HG03520 (cell line): ENCODE results near the gene TMCC2.
A peak's percentile ranks its signal among the peaks of the same experiment; 100 is the strongest.
"Not testable (repeated sequence)": the region's sequence is repeated elsewhere in the genome, so short reads cannot be mapped to it uniquely, and the experiment has no call there.

Experiments used
- ATAC-seq: cut with Tn5 transposase; IDR thresholded peaks from one replicate; pipeline ENCODE4 v1.9.1; 2021; ENCODE audit warnings: mild to moderate bottlenecking, moderate library complexity; ENCODE audit not compliant: unreplicated experiment

The TMCC2 gene

GRCh38 chr1:205227584-205228013, at the start of gene TMCC2:
TMCC2 (plus strand) TSS chr1:205227946; CDS start chr1:205228565, 619 bp downstream.
- ATAC-seq = peak; percentile 86

DNA sequence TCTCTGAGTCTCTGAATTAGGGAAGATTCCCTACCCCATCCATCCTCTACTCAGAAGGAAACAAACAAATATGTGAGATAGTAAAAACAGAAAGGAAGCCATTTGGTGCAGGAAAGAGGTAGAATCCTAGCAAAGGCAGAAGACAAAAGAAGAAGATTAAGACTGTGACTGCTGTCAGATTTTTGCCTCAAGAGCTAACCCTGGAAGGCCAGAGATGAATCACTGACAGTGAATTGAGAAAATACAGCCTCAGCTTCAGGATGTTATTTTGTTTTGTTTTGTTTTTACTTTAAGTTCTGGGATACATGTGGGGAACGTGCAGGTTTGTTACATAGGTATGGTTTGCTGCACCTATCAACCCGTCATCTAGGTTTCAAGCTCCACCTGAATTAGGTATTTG, 47.9 kb upstream of the TMCC2 start:
- ATAC-seq = no peak

GRCh38 chr1:205180331-205180730, 47.4 kb upstream of the TMCC2 start:
- ATAC-seq = not testable (repeated sequence)

- no peak for ATAC-seq
Measured at GRCh38 chr1:205182930-205183329, 44.8 kb upstream of the TMCC2 start.

GRCh38 chr1:205183676-205184335, 43.9 kb upstream of the TMCC2 start:
- no peak for ATAC-seq

DNA sequence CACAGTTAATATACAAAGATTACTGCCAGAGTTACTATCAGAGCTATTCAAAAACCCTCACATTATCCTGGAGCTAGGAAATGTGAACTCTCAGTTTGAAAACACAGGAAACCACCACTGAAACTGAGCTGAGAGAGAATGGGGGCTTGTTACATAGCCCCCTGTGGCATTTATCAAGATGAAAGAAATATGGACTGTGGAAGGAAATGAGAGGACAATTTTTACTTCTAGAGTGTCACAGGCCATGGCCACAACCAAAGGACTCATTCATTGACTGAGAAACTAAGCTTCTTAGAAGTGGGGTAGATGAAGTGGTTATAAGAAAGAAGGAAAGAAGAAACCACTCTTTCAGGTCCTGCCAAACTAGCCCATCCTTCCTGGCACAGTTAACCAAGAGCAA, 41.6 kb upstream of the TMCC2 start:
- ATAC-seq = no peak

DNA sequence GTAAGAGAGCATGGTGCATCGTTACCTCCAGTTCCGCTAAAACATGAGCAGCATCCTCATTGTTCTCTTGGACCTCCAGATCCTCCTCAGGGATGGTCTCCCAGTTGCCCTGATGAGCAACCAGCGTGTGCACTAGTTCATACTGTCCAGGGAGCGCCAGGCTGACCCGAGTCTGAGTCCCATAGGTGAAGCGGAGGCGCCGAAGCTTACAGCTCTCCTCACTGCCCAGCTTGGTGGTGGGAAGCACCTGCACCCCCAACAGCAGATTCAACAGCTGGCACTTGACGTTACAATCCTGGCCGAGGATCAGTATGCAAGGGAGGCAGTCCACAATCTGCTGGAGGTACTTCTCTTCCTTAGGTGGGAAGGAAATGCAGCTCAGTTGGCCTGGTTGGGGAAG, 40.3 kb upstream of the TMCC2 start:
- ATAC-seq = no peak

GRCh38 chr1:205188098-205188497, 39.6 kb upstream of the TMCC2 start:
- no peak for ATAC-seq

GRCh38 chr1:205188596-205188995, 39.1 kb upstream of the TMCC2 start:
- ATAC-seq = no peak

DNA sequence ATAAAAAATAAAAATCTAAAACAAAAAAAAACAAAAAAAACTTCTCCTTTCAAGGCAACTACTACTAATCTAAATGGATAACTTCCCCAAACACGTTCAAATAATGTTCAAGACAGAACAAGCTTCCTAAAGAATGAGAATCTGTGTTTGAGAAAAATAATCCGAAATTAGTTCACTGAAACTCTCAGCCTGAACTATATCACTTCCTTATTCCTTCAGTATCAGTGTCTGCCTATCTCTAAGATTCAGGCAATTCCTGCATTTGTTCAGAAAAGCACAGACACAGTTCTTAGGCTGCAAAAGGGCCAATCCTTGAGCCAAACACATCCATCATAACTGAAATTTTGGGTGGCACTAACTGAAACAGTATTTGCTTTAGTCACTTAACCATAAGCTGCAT, 38.6 kb upstream of the TMCC2 start:
- no peak for ATAC-seq

- ATAC-seq = no peak
Measured at GRCh38 chr1:205190845-205191577, 36.7 kb upstream of the TMCC2 start.

DNA sequence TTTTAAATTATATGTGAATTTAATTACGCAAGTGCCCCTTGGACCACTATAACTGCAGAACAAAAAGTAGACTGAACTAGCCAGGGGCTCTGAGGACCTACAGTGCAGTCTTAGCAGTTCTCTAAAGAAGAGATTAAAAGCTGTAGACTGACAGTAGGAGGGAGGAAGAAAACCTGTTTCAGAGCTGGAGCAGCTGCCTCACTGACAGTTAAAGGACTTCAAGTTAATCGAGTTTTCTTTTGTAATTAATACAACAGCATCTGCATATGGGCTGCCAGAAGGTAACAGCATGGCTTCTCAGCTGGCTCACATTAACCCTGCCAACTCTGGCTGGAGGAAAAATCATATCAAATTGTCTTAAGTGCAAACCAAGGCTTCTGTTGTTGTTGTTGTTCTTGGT, 36.1 kb upstream of the TMCC2 start:
- ATAC-seq = no peak

DNA sequence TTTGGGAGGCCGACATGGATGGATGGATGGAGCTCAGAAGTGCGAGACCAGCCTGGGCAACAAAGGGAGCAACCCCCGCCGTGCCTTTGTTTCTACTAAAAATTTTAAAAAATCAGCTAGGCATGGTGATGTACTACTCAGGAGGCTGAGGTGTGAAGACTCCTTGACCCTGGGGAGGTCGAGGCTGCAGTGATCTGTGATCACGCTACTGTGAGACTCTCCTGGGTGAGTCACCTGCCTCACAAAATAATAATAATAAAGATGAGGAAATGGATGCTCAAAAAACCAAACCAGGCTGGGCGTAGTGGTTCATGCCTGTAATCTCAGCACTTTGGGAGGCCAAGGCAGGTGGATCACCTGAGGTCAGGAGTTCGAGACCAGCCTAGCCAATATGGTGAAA, 35.5 kb upstream of the TMCC2 start:
- no peak for ATAC-seq

GRCh38 chr1:205199090-205199930, 28.4 kb upstream of the TMCC2 start:
- ATAC-seq = no peak

DNA sequence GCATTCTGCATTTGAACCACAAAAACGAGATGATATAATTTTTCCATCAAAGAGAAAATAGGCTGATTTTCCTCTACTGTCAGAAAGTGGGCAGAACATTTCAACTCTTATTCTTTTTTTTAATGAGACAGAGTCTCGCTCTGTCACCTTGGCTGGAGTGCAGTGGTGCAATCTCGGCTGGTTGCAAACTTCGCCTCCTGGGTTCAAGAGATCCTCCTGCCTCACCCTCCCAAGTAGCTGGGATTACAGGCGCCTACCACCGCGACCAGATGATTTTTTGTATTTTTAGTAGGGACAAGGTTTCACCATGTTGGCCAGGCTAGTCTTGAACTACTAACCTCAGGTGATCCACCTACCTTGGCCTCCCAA, 27.8 kb upstream of the TMCC2 start:
- ATAC-seq = no peak

DNA sequence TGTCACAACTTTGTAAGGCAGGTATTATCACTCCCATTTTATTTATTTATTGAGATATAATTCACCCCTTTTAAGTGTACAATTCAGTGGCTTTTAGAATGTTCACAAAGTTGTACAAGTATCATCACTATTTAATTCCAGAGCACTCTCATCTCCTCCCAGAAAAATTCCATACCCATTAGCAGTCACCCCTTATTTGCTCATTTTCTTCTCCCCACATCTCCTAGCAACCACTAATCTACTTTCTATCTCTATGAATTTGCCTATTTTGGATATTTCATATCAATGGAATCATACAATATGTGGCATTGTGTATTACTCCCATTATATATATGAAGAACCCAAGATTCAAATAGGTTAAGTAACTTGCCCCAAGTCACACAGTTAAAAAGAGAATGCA, 23.2 kb upstream of the TMCC2 start:
- ATAC-seq = no peak

DNA sequence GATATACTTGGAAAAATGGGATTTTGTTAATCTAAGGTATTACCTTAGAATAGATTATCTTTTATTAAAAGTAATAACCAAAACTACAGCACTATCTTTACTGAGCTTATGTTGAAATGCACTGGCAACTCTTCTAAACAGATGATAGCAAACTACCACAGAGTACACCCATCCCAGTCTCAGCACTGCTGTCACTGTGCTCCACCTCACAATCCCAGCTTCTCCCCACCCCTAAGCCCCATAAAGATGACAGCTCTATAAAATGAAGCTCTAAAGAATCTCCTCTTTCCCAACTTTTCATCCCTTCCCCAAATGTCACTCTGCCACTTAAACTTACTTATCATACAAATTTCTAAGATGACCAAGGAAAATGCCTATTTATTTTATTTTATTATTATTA, 22.7 kb upstream of the TMCC2 start:
- ATAC-seq = no peak

DNA sequence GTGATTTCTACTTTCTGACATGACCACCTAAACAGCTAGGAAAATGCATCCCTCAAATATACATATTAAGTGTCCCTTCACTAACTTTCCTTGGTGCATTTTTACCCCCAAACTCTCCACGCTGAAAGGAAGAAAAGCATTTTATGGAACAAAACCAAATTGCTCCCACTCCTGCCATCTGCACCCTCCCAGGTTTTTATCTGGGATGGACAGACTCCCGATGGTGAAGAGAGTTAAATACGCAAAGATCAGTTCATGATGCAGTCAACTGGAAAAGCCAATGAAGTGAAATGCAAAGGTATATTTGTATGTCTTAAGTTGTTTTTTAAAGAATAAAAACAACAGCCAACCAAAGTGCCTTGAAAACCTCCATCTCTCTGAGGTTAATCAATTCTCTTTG, 18.9 kb upstream of the TMCC2 start:
- ATAC-seq = no peak

- no peak for ATAC-seq
Measured at GRCh38 chr1:205210756-205211168, 17.0 kb upstream of the TMCC2 start.

DNA sequence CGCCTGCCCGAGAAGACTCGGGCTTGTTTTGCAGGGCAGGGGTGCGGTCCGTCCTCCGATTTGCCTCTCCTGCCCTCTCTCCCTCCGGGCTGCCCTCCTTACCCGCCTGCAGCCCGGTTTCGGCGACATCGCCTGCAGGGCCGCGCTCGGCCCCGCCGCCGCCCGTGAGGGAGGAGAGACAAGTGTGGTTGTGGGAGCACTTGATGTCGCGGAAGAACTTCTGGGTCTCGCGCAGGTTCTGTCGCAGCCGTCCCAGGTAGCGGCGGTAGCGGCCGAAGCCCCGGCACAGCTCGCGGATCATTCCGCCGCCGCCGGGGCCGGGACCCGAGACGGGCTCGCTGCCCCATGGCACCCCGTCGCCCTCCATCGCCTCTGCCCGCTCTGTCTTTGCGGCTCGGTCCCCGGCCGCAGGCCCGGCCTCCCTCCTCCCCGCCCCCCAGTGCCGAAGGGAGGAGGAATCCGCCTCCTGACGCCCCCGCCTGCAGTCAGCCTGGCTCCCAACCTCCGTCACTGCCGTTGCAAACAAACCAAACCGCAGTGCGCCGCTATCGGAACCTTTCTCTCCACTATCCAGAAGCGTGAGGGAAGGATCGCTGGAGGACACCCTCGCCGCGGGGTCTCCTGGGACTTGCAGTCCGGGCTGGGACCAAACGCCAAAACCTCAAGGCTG, 16.4 kb upstream of the TMCC2 start, which contains the start of gene DSTYK:
Gene DSTYK, minus strand, starts transcription at position 534 of the 670 bp plus-strand sequence. Its CDS starts 167 bp downstream, at position 367.
- ATAC-seq = peak; percentile 80
